ENCODE data around the gene GIT2. TPM values are rescaled to one million over a fixed set of nuclear protein-coding genes. Genes with fewer than 3 reads are reported as not detected.

The GIT2 gene
- total and polyA plus RNA-seq, 2 of the 8 experiments (the other 6 are each of a cell fraction or from before 2014, with no cell fraction given), result 9.6 to 20.7 TPM

- TF ChIP-seq CEBPB (IDR thresholded peaks at IDR 0.05; ENCODE audit: low read depth, low read length) (no peak), YY1 (IDR thresholded peaks at IDR 0.05; ENCODE audit: low read depth, low read length) (no peak), FOSL1 (IDR thresholded peaks at IDR 0.05; ENCODE audit: insufficient read depth, low read depth, low read length) (no peak)
Observed at GRCh38 chr12:109961612-109962011, 34.6 kb downstream of the GIT2 start (continued).
